ENCODE measurements around the gene CHCHD6. TPM values are rescaled to one million over a fixed set of nuclear protein-coding genes. Genes with fewer than 3 reads are reported as not detected.

CHCHD6 gene
- total RNA-seq, 4 donors from 2014 or later, result 30.3 to 46.5 (median 33.6) TPM

DNA sequence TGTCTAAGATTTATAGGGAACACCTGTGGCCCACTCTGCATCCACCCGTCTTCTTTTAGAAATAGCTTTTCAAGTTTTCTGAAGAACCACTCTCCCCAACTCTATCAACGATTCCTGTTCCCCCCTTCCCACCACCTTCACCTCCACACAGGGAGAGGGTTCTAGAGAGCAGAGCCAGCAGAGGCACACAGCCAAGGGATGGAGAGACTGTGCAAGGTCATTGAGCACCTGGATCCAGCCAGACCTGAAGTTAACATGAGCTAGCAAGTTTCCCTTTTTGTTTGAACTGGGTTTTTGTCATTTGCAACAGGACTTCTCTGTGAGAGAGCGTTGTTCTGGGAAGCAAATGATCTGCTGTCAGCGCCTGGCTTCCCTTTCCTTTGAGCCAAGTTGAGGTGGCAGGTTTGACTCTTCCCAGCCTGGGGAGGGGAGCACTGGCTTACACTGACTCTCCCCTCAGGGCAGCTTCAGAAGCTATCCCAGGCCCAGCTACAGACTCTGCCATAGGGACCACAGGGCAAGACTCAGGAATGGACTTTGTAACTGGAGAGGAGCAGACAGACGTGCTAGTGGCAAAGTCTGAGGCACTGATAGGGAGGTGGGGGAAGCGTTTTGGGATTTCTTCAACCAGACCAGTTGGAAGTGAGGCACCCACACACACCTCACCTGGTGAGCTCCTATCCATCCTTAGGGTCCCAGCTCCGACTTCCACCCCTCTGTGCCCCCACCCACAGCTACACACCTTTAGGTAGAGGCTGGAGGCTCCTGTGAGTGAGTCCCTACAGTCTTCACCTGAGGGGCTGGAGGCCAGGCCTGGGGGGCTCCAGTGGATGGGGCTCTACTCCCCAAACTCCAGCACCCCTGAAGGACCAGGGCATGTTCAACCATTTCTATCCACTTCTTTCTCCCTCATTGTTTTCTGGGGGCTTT lies 259.5 kb downstream of the CHCHD6 start:
- no peak for DNase-seq (ENCODE audit: low spot score in 2 of 2)
- WGBS, 2 donors, result 93 to 96% methylated on average over 7 of the region's 7 CpGs
- Histone ChIP-seq H3K27me3 (no peaks in the 10 kb centered on the region), H3K36me3 (peaks cover 0 to 15% (median 0%) of the 10 kb centered on the region in 3 donors), H3K9me3 (no peaks in the 10 kb centered on the region), H3K27ac (no peak overlapping the region), H3K4me3 (no peak overlapping the region), H3K4me1 (peaks cover 0 to 24% (median 17%) of the 10 kb centered on the region in 4 donors)
- TF ChIP-seq POLR2A (IDR thresholded peaks at IDR 0.05) (no peak), EP300 (IDR thresholded peaks at IDR 0.05) (no peak)
- TF ChIP-seq, protein P1, sequence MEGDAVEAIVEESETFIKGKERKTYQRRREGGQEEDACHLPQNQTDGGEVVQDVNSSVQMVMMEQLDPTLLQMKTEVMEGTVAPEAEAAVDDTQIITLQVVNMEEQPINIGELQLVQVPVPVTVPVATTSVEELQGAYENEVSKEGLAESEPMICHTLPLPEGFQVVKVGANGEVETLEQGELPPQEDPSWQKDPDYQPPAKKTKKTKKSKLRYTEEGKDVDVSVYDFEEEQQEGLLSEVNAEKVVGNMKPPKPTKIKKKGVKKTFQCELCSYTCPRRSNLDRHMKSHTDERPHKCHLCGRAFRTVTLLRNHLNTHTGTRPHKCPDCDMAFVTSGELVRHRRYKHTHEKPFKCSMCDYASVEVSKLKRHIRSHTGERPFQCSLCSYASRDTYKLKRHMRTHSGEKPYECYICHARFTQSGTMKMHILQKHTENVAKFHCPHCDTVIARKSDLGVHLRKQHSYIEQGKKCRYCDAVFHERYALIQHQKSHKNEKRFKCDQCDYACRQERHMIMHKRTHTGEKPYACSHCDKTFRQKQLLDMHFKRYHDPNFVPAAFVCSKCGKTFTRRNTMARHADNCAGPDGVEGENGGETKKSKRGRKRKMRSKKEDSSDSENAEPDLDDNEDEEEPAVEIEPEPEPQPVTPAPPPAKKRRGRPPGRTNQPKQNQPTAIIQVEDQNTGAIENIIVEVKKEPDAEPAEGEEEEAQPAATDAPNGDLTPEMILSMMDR (IDR thresholded peaks at IDR 0.05), result no peak

DNA sequence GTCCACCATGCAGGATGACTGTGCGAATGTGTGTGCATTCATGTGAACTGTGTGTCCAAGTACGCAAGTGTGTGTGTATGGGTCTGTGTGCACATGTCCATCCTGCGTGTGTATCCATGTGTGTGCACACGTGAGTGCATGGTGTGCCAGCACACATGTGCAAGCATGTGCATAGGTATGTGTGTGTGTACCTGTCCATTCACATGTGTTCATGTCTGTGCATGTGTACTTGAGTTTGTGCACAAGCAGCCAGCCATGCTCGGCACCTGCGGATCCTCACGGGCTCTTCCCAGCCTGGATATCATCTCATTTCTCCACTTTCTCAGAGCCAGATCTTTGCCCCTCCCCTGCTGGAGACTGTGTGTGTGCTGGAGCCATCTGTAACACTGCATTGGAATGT lies 260.2 kb downstream of the CHCHD6 start:
- TF ChIP-seq, protein P1 (IDR thresholded peaks at IDR 0.05), result no peak
- TF ChIP-seq EP300 (IDR thresholded peaks at IDR 0.05) (no peak), POLR2A (IDR thresholded peaks at IDR 0.05) (no peak)
- H3K27ac ChIP-seq, result no peak overlapping the region
- WGBS, 2 donors, result 71 to 81% methylated on average over 7 of the region's 7 CpGs
- H3K4me1 ChIP-seq, result peaks cover 0 to 24% (median 17%) of the 10 kb centered on the region in 4 donors
- H3K27me3 ChIP-seq, result no peaks in the 10 kb centered on the region
- H3K4me3 ChIP-seq, result no peak overlapping the region
- H3K9me3 ChIP-seq, result no peaks in the 10 kb centered on the region
- H3K36me3 ChIP-seq, result peaks cover 0 to 8% (median 0%) of the 10 kb centered on the region in 3 donors
- no peak for DNase-seq (ENCODE audit: low spot score in 2 of 2)

DNA sequence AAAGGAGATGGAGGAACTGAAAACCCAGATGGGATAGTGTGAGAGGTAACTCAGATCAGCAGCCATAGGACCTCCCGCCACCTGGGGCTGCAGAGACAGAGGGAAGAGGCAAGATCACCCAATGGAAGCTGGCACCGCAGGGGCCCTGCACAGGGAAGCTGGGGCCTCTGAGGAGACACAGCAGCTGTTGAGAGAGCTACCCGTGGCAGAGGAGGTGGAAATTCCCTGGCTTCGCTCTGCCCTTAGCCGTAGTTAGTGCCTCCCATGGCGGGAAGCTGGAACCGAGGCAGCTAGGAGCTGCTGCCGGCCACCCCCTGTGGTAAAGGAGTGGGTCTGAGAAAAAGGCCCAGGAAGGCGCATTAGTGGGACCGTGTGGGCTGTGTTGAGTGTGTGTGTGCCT lies 260.9 kb downstream of the CHCHD6 start:
- H3K4me1 ChIP-seq, result peaks cover 0 to 24% (median 17%) of the 10 kb centered on the region in 4 donors
- TF ChIP-seq POLR2A (IDR thresholded peaks at IDR 0.05) (no peak), EP300 (IDR thresholded peaks at IDR 0.05) (no peak)
- TF ChIP-seq, protein P1 (IDR thresholded peaks at IDR 0.05), result no peak
- H3K36me3 ChIP-seq, result peaks cover 0 to 4% (median 0%) of the 10 kb centered on the region in 3 donors
- H3K4me3 ChIP-seq, result no peak overlapping the region
- H3K9me3 ChIP-seq, result no peaks in the 10 kb centered on the region
- no peak for DNase-seq (ENCODE audit: low spot score in 2 of 2)
- WGBS, 2 donors, result 81 to 87% methylated on average over 10 of the region's 10 CpGs
- H3K27ac ChIP-seq, result no peak overlapping the region
- no peaks in the 10 kb centered on the region for H3K27me3 ChIP-seq

- Histone ChIP-seq H3K4me3 (no peak overlapping the region), H3K9me3 (no peaks in the 10 kb centered on the region), H3K36me3 (no peaks in the 10 kb centered on the region), H3K27me3 (no peaks in the 10 kb centered on the region), H3K4me1 (peaks cover 0 to 18% (median 15%) of the 10 kb centered on the region in 4 donors), H3K27ac (no peak overlapping the region)
- no peak for DNase-seq (ENCODE audit: low spot score in 2 of 2)
- 90 to 92% methylated on average over 9 of the region's 9 CpGs for WGBS, 2 donors
- no peak for TF ChIP-seq EP300 (IDR thresholded peaks at IDR 0.05)
- no peak for TF ChIP-seq POLR2A (IDR thresholded peaks at IDR 0.05)
- TF ChIP-seq, protein P1 (IDR thresholded peaks at IDR 0.05), result no peak
Measured at GRCh38 chr3:126965526-126966080, 261.6 kb downstream of the CHCHD6 start.

DNA sequence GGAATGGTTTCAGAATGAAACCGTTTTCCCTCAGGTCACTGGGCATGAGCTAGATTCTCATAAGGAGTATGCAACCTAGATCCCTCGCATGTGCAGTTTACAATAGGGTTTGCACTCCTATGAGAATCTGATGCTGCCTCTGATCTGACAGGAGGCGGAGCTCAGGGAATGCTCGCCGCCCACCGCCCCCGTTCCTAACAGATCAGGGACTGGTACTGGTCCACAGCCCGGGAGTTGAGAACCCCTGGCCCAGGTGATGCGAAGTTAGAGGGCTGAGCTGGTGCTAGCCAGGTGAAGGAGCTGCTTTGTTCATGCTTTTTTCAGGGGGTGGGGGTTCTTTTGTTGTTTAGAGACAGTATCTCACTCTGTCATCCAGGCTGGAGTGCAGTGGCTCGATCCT lies 263.3 kb downstream of the CHCHD6 start:
- no peaks in the 10 kb centered on the region for H3K27me3 ChIP-seq
- no peaks in the 10 kb centered on the region for H3K9me3 ChIP-seq
- no peak overlapping the region for H3K4me3 ChIP-seq
- 72 to 81% methylated on average over 9 to 10 of the region's 10 CpGs for WGBS, 2 donors
- peaks cover 0 to 11% (median 8%) of the 10 kb centered on the region in 4 donors for H3K4me1 ChIP-seq
- no peak overlapping the region for H3K27ac ChIP-seq
- no peak for DNase-seq (ENCODE audit: low spot score in 2 of 2)
- no peaks in the 10 kb centered on the region for H3K36me3 ChIP-seq
- TF ChIP-seq, protein P1 (IDR thresholded peaks at IDR 0.05), result no peak
- no peak for TF ChIP-seq POLR2A (IDR thresholded peaks at IDR 0.05)
- no peak for TF ChIP-seq EP300 (IDR thresholded peaks at IDR 0.05)
